HG03575 (cell line): ENCODE measurements around the gene PSD2.
"Not testable (repeated sequence)": the region's sequence is repeated elsewhere in the genome, so short reads cannot be mapped to it uniquely, and the experiment has no call there.

Experiments
- ATAC-seq: cut with Tn5 transposase; IDR thresholded peaks from one replicate; pipeline ENCODE4 v1.9.1; 2021; ENCODE audit not compliant: unreplicated experiment, insufficient number of reproducible peaks, low FRiP score; ENCODE audit errors: extremely low read depth

Gene PSD2

GRCh38 chr5:139787568-139788293 is 7.9 kb upstream of the PSD2 start:
- ATAC-seq, result no peak

DNA sequence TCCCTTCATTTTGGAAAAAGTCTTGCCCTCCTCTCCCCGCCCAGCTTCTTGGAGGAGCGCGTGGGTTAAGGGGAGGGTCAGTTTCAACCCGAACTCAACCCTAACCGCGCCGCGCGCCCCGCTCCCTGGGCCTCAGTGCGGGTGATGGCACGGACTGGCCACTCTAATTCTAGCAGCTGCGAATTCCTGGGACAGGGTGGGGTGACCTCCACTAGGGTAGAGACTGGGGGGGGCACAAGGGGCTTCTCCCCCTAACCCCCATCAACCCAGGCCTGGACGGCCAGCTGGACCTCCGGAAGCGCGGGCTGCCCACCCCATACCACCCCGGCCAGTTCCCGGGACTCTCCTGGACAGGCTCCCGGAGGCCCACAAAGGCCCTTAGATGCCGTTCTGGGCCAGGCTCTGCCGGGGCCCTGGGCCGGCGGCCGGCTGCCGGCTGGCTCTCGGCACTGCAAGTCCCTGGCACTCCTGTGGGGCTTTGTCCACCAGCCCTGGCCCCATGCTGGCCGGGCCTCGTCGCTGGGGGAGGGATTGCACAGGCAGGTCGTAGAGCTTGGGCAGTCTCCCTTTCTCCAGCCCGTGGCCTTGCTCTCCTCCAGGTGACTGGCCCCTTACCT is 7.2 kb upstream of the PSD2 start:
- ATAC-seq, result no peak

- ATAC-seq, result no peak
Measured at GRCh38 chr5:139789116-139789844, 6.3 kb upstream of the PSD2 start.

DNA sequence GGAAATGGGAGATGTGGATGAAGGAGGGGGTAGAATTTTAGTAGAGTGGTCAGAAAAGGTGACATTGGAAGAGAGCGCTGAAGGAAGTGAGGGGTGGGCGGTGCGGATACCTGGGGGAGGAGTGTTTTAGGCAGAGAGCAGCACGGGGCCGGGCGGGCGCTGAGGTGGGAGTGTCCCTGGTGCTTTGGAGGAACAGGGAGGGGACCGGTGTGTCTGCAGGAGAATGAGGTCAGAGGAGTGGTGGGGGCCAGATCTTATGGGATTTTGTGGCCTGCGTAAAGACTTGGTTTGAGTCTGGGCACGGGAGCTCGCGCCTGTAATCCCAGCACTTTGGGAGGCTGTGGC is 5.8 kb upstream of the PSD2 start:
- no peak for ATAC-seq

DNA sequence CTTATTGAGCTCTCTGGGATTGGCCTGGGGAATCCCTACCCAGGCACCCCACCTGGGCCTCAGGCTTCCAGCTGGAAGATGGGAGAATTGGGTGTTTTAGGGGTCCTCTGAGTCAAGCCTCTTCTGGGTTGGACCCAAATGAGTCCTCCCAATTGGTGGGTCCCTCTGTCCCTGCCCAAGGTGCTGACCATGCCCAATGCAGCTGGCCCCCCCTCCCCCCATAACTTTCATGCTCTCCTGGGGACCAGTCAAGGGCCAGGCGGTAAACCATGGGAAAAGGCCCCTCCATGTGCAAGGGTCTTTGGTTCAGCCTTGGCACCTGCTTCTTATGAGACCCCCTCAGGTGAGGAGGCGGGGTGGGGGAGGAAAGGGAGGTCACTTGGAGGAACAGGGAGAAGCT is 3.4 kb upstream of the PSD2 start:
- no peak for ATAC-seq

DNA sequence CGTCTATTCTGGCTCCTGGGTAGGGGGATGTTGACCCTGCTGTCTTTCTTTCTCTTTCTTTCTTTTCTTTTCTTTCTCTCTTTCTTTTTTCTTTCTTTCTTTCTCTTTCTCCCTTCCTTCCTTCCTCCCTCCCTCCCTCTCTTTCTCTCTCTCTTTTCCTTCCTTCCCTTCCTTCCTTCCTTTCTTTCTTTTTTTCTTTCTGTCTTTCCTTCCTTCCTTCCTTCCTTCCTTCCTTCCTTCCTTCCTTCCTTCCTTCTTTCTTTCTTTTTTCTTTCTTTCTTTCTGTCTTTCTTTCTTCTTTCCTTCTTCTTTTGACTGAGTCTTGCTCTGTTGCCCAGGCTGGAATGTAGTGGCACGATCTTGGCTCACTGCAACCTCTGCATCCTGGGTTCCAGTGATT is 3.0 kb upstream of the PSD2 start:
- ATAC-seq, result not testable (repeated sequence)

DNA sequence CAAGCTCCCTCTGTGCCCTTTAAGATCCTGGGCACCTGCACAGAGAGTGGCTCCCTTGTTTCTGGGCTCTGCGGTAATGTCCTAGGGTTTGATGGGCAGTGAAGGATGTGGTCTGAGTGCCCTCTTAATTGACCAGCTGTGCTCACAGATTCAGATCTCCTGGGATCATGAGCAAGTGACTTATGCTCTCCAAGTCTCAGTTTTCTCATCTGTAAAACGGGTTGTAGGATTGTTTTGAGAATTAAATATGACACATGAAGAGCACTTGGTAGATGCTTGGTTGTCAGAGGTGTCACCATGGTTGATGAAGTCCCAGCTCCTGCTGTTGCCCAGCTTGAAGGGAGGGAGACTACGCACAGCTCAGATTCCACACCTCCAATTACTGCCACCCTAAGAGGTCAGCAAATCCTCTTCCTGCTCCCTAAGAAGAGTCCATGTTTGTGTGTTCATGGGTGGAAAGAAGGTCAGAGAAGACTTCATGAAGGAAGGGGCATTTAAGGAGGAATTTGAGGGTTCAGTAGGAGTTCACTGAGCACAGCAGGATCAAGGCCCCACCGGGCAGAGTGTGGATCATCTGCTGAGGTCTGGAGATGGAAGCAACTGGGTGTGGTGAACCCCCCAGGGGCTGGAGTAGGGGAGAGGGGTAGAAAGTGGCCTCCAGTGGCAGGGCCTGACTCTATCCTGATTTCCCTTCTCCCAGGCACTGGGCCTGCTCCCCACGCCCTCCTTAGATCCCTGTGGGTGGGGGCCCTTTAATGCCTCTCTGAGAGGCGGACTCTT is 1.4 kb upstream of the PSD2 start:
- ATAC-seq, result no peak

- ATAC-seq, result no peak
Measured at GRCh38 chr5:139796061-139796806, 626 bp downstream of the PSD2 start.

GRCh38 chr5:139797335-139797734 is 1.7 kb downstream of the PSD2 start:
- no peak for ATAC-seq

GRCh38 chr5:139797856-139798510 is 2.4 kb downstream of the PSD2 start:
- no peak for ATAC-seq

GRCh38 chr5:139798883-139799282 is 3.3 kb downstream of the PSD2 start:
- no peak for ATAC-seq

DNA sequence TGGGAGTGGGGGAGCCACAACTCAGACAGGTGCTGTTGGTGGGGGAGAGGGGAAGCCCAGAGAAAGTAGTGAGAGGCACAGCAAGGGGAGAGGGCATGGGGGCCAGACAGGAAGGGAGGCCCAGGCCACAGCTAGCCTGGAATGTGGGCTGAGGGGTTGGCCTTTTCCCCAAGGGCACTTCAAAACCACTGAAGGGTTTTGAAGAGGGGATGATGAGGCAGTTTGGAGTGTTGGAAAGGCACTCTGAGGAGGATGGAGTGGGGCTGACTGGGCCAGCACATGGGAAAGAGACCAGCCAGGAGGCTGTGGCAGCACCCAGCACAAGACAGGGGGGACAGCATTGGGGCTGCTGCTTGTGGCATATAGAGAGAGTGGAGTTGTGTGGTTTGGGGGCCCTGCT is 3.8 kb downstream of the PSD2 start:
- no peak for ATAC-seq

DNA sequence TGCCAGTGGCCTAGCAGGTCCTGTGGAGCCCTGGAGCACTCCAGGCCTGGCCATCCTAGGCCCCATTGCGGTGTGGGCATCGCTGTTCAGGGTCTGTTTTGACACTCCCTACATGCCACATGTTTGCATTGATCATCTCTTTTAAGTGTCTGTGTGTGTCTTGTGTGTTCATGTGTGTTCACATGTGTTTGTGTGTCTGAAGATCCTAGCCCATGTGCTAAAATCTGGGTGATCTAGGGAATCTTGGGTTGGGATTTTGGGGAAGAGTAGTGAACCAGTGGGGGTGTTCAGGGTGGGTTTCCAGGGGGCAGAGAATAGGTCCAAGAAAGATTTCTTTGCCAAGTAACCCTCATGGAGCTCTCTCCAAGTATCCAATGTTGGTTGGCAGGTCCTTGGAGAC is 8.4 kb downstream of the PSD2 start:
- ATAC-seq, result no peak

DNA sequence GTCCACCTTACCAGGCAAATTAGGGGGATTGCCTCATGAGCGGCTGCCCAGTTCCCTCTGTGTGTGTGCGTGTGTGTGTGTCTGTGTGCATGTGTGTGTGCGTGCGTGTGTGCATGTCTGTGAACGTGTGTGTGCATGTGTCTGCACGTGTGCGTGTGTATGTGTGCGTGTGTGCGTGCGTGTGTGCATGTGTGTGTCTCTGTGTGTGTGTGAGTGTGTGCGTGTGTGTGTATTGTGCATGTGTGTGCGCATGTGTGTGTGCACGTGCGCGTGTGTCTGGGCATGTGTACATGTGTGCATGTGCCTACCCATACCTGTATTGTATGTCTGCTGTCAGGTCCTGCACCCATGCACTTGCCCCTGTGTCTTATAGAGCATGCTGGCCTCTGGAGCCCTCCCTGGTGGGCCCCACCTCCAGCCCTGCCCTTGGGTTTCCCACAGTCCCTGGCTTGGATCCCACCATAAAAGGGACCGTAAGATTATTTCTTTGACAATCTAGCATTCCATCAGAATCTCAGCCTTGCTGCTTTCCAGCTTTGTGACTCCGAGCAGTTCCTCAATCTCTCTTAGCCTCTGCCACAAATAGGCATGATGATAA is 9.3 kb downstream of the PSD2 start:
- no peak for ATAC-seq

GRCh38 chr5:139805545-139805944 is 9.9 kb downstream of the PSD2 start:
- no peak for ATAC-seq

DNA sequence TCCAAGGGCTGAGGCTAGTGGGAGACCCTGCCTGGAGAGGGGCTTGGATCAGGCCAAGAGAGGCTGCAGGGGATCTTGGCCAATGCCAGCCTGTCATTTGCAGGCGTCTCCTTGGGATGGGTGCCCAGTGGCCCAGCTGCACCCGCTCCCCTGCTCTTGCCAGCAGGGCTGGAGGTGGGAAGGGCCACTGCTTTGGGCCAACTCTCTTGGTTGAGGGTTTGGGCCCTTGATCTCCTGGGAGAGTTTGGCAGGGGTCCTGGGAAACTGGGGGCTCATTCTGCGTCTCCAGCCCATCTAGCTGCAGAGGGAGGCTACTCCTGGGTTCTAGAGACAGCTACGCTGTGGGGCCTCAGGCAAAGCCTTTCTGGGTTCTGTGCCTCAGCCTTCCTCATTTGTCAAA is 10.5 kb downstream of the PSD2 start:
- ATAC-seq, result no peak

GRCh38 chr5:139806726-139807646 is 11.4 kb downstream of the PSD2 start:
- ATAC-seq, result no peak
